ENCODE measurements around the gene LGALSL. TPM values are rescaled to one million over a fixed set of nuclear protein-coding genes. Genes with fewer than 3 reads are reported as not detected.

LGALSL gene
- polyA plus RNA-seq, 1 of the 3 experiments (the other 2 are of a cell fraction) = 6.5 TPM

- no peak for TF ChIP-seq EP300 (IDR thresholded peaks at IDR 0.05; ENCODE audit: borderline replicate concordance in 1 of 2, low read depth in 1 of 2, low read length in 1 of 2)
- TF ChIP-seq POLR2AphosphoS5 (IDR thresholded peaks at IDR 0.05; ENCODE audit: low read depth, low read length) = no peak
Observed at GRCh38 chr2:64485961-64486360, 32.0 kb downstream of the LGALSL start (continued).

- H3K9ac ChIP-seq = no peak overlapping the region
- DNase-seq = no peak
- H3K27me3 ChIP-seq (ENCODE audit: insufficient read depth) = no peaks in the 10 kb centered on the region; the same call in 1 of the 2 replicates
- H4K20me1 ChIP-seq (ENCODE audit: insufficient read depth) = no peaks in the 10 kb centered on the region
- CTCF ChIA-PET = interaction anchor here (0.6 to 5.9 kb wide), 30 partner anchors 7 to 437 kb away, joined by 3 to 55 read pairs (median 5); no protein-coding TSS in a partner anchor
- H3K79me2 ChIP-seq (ENCODE audit: insufficient read depth) = no peaks in the 10 kb centered on the region
- H3F3A ChIP-seq (replicated peaks; ENCODE audit: insufficient read depth) = peaks cover 7% of the 10 kb centered on the region
- H3K4me3 ChIP-seq (ENCODE audit: low read depth in 2 of 2, low read length in 1 of 2) = peak overlapping the region in 1 of 2 experiments; percentile 47; a peak in 1 of 4 replicates
- TF ChIP-seq TAF1 (IDR thresholded peaks at IDR 0.05; ENCODE audit: borderline replicate concordance, low read depth, low read length) (no peak), EZH2phosphoT487 (IDR thresholded peaks at IDR 0.05; ENCODE audit: borderline replicate concordance, low read depth) (no peak), NFIC (IDR thresholded peaks at IDR 0.05; ENCODE audit: borderline replicate concordance) (no peak), FOXM1 (IDR thresholded peaks at IDR 0.05; ENCODE audit: low read depth) (no peak), FOXJ3 (CRISPR knock-in tag; IDR thresholded peaks at IDR 0.05) (no peak), ZBTB33 (IDR thresholded peaks at IDR 0.05; ENCODE audit: borderline replicate concordance, low read depth) (no peak), USF1 (IDR thresholded peaks at IDR 0.05; ENCODE audit: borderline replicate concordance, low read depth) (no peak), TCF12 (IDR thresholded peaks at IDR 0.05) (no peak), GATA2 (CRISPR knock-in tag; IDR thresholded peaks at IDR 0.05) (no peak), JUND (IDR thresholded peaks at IDR 0.05) (no peak), POLR2AphosphoS5 (IDR thresholded peaks at IDR 0.05; ENCODE audit: low read depth, low read length) (no peak), MEF2A (IDR thresholded peaks at IDR 0.05; ENCODE audit: borderline replicate concordance, low read depth) (no peak), NRF1 (IDR thresholded peaks at IDR 0.05; ENCODE audit: low read depth, low read length) (no peak), RXRA (IDR thresholded peaks at IDR 0.05; ENCODE audit: borderline replicate concordance, low read depth) (no peak), USF2 (IDR thresholded peaks at IDR 0.05; ENCODE audit: borderline replicate concordance, low read depth, low read length) (no peak), GABPA (IDR thresholded peaks at IDR 0.05; ENCODE audit: low read depth) (no peak)
- TF ChIP-seq, protein P1, sequence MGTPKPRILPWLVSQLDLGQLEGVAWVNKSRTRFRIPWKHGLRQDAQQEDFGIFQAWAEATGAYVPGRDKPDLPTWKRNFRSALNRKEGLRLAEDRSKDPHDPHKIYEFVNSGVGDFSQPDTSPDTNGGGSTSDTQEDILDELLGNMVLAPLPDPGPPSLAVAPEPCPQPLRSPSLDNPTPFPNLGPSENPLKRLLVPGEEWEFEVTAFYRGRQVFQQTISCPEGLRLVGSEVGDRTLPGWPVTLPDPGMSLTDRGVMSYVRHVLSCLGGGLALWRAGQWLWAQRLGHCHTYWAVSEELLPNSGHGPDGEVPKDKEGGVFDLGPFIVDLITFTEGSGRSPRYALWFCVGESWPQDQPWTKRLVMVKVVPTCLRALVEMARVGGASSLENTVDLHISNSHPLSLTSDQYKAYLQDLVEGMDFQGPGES (IDR thresholded peaks at IDR 0.05; ENCODE audit: low read depth, low read length) = no peak
- H2AFZ ChIP-seq (ENCODE audit: low read depth) = no peak overlapping the region
- H3K9me3 ChIP-seq = no peaks in the 10 kb centered on the region
- H3K9me2 ChIP-seq = no peaks in the 10 kb centered on the region
- POLR2A ChIA-PET = no interaction called here
- H3K27ac ChIP-seq (ENCODE audit: low read depth in 2 of 2, low read length in 1 of 2) = no peak overlapping the region
- 67% methylated on average over 10 of the region's 10 CpGs for WGBS (ENCODE audit: low lambda C conversion rate)
- no peaks in the 10 kb centered on the region for H3K36me3 ChIP-seq (replicated peaks in 1 of 2; ENCODE audit: control insufficient read depth in 1 of 2, insufficient read depth in 2 of 2, low read length in 1 of 2)
- H3K4me1 ChIP-seq (ENCODE audit: control insufficient read depth in 1 of 2, insufficient read depth in 2 of 2, low read depth in 1 of 2, low read length in 1 of 2) = peaks cover 8 to 20% of the 10 kb centered on the region in 2 experiments; a peak in 1 of 4 replicates
- H3K4me2 ChIP-seq = no peak overlapping the region
Observed at GRCh38 chr2:64487256-64488049, 33.5 kb downstream of the LGALSL start.
